GM21390 (cell line): ENCODE data around the gene TFEC.
A peak's percentile ranks its signal among the peaks of the same experiment; 100 is the strongest.
"Not testable (repeated sequence)": the region's sequence is repeated elsewhere in the genome, so short reads cannot be mapped to it uniquely, and the experiment has no call there.

Experiments
- ATAC-seq: cut with Tn5 transposase; IDR thresholded peaks from one replicate; pipeline ENCODE4 v1.9.1; 2021; ENCODE audit not compliant: unreplicated experiment

TFEC gene

GRCh38 chr7:115932880-115933279, 97.7 kb downstream of the TFEC start:
- no peak for ATAC-seq

GRCh38 chr7:115930184-115930583, 100.4 kb downstream of the TFEC start:
- ATAC-seq: not testable (repeated sequence)

GRCh38 chr7:115929736-115930135, 100.8 kb downstream of the TFEC start:
- not testable (repeated sequence) for ATAC-seq

- ATAC-seq: no peak
Measured at GRCh38 chr7:115924411-115924810, 106.2 kb downstream of the TFEC start.

- ATAC-seq: no peak
Measured at GRCh38 chr7:115920367-115920766, 110.2 kb downstream of the TFEC start.

- no peak for ATAC-seq
Measured at GRCh38 chr7:115914951-115915350, 115.6 kb downstream of the TFEC start.

- no peak for ATAC-seq
Measured at GRCh38 chr7:115911465-115911864, 119.1 kb downstream of the TFEC start.

GRCh38 chr7:115910541-115911164, 119.9 kb downstream of the TFEC start:
- peak; percentile 75 for ATAC-seq

GRCh38 chr7:115906731-115907130, 123.8 kb downstream of the TFEC start:
- no peak for ATAC-seq

- ATAC-seq: no peak
Measured at GRCh38 chr7:115889669-115889984, 140.9 kb downstream of the TFEC start.

GRCh38 chr7:115888981-115889668, 141.4 kb downstream of the TFEC start:
- ATAC-seq: no peak

GRCh38 chr7:115885550-115885949, 145.0 kb downstream of the TFEC start:
- no peak for ATAC-seq
